Measurements from ENCODE around the gene HCN2.

GRCh38 chr19:648904-649801 lies 59.5 kb downstream of the HCN2 start:
- TF ChIP-seq CTCF (IDR thresholded peaks at IDR 0.05): no peak
- TF ChIP-seq POLR2A (IDR thresholded peaks at IDR 0.05): no peak
- no peak for TF ChIP-seq POLR2AphosphoS5 (IDR thresholded peaks at IDR 0.05)
